AG08395 (cell line): ENCODE measurements around the gene TACC2.
"Not testable (repeated sequence)": the region's sequence is repeated elsewhere in the genome, so short reads cannot be mapped to it uniquely, and the experiment has no call there.

ENCODE experiments used
- DNase-seq: peaks from one replicate; pipeline ENCODE4 v3.0.0; 2012; ENCODE audit warnings: mixed read lengths, low spot score

The TACC2 gene

DNA sequence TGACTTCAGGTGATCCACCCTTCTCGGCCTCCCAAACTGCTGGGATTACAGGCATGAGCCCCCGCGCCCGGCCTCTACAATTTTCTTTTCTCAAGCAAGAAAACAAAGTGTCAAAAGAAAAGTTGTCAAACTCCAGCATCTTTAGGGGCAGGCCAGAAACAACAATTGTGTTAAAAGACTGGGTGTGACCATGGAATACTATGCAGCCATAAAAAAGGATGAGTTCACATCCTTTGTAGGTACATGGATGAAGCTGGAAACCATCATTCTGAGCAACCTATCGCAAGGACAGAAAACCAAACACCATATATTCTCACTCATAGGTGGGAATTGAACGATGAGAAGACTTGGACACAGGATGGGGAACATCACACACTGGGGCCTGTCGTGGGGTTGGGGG is 34.3 kb downstream of the TACC2 start:
- not testable (repeated sequence) for DNase-seq

DNA sequence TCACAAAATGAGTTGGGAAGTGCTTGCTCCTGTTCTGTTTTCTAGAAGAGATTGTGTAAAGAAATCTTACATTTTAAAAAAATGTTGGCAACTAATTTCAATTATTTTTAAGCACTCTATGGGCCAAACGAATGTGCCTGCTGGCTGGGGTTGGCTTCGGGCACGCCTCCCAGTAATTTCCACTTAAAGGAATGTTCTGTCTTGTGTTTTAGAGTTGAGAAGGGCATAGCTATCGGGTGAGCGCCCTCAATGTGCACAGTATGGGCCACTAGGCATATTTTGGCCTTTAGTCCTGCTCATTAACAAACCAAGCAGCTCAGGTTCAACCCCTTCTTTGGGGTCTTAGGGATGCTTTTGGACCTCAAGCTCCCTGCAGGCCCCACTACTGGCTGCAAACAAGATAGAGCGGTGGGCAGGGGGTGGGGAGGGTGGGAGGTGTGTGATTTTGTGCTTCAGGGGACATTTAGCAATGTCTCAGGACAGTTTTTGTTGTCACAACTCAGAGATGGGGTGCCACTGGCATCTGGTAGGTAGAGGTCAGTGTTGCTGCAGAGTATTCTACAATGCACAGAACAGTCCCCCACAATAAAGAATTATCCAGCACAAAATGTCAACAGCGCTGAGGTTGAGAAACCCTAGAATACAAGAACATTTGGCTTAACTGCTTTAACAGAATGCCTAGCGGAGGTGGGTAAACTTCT is 40.7 kb downstream of the TACC2 start:
- DNase-seq = peak; percentile 25

DNA sequence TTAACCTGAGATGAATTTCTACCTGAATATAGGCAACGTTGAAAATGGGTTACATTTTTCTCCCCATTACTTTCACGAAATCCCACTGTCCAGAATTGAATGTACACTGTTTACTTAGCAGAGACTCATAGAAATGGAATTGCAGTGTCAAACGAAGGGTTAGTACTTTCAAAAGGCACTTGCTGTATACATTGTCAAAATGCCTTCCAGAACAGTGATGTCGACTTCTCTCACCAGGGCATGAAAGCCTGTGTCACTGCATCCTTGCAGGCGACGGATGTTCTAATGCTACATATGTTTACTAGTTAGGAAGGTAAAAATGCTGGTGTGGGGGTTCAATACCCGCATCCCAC is 41.2 kb downstream of the TACC2 start:
- no peak for DNase-seq

DNA sequence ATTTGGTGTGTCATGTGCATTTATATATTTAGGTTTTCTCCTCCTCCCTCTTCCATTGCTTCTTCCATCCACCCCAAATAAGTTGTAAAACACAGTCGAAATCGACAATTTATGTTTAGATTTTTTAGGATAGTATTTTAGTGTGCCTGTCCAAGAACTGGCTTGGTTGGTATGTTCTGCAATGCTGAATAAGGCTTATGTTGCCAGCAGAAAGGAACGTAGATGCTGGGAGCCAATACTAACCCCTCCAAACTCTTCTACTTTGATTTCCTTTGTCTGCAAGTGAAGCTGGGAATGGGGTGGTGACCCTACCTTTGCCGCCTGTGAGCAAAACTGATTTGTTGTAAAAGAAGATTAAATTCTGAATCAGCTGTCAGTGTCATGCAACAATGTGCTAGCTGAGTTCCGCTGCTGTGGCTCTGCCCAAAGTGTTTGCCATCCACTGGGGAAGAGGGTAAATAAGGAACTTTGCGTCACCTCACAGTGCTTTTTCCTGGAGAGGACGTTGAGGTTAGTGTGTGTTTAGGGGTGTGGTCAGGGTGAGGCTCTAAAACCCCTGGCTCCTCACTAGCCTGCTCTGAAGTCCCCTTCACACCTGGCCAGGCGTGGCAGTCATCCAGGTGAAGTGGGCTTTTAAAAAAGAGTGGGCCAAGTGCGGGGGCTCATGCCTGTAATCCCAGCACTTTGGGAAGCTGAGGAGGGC is 44.4 kb downstream of the TACC2 start:
- DNase-seq = no peak

DNA sequence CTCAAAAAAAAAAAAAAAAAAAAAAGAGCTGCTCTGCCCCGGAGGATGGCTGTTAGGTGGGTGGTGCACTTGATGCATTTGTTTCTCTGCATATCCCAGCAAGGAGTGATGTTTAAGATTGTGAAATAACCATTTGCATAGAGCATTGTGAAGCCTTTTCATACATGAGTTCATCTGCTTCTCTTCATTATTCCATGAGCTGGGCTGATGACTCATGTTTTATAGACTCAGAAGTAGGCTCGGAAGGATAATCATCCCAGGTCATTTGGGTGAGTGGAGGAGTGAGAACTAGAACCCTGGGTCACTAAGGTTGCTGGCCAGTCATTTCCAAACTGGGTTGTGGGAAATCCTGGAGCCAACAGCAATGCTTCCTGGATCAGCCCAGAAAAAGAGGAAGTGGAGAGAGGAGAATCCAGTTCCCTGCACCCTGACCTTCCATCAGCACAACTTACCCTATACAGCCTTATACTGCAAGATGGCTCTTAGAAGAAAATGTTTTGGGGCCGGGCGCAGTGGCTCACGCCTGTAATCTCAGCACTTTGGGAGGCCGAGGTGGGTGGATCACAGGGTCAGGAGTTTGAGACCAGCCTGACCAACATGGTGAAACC is 45.3 kb downstream of the TACC2 start:
- peak; percentile 57 for DNase-seq

DNA sequence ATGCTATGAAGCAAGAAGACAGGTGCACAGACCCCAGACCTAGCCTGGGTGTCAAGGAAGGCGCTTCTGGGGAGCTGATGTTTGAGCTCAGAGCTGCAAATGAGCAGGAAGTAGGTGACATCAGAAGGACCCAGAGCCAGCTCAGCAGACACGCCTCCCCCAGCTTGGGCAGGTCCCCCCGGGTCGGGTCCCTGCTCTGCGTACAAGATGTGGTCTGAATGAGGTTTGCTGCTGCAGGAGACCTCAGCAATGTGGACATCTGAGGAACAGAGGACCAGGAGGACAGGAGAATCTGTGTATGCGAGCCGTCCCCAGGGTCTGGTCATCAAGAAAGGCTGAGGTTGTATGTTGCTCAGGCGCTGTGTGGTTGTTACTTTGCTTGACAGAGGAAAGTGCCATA is 51.8 kb downstream of the TACC2 start:
- no peak for DNase-seq

DNA sequence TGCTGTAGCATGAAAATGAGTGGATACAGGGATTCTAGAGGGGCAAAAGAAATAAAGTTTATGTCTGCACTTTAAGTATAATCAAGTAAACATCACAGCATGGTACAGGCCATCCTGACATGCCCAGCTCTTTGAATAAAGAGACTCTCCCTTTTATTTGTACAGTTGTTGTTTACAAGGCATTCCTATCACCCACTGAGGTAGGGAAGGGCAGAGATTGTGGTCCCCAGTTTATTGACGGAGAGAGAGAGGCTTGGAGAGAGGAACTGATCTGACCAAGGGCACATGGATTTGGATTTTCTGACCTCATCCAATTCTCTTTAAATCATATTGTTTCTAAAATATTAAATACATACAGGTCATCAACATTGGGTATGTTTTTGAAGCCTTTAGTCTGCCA is 53.9 kb downstream of the TACC2 start:
- no peak for DNase-seq

DNA sequence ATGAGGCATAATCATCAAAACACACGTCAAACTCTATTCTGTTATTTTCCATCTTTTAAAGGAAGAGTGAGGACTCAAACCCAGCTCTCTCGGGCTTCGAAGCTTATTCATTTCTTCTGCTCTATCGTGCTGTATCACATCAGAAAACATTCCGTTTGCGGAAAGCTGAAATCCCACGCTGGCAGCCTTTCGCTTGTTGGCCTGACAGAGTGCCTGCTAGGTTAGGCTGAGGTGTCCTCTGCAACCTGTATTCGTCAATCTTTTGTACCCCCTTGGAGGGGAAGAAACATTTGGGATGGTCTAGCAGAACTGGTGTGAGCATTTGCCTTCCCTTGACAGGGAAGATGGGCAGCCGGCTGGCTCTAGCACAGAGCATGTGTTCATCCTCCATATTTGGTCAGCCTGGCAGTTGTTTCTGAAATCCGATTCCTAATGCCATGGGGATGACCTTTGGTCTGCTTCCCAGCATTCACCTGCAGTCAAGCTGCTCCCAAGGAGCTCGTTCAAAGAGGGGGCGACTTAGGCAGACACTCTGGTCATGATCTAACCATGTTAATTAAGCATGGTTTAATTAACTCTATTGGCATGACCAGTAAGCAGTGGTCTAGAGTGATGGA is 55.2 kb downstream of the TACC2 start:
- no peak for DNase-seq

DNA sequence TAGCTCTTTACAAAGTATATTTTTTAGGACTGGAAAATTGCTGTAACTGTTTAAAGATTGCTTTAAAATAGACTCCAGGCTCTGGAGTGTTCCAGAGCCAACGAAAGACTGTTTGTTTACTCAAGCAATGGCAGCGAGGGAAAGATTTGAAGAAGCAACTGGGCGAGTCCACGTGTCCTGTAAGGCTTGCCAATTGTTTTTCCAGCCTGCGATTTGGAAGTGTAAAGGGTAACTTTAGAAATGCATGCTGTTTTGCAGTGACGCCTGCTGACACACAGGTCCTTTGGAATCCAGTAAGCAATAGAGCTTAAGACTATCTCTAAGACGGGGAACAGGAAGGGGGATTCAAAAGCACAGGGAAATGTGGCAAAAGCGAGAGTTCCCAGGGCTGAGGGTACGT is 55.8 kb downstream of the TACC2 start:
- DNase-seq = no peak

DNA sequence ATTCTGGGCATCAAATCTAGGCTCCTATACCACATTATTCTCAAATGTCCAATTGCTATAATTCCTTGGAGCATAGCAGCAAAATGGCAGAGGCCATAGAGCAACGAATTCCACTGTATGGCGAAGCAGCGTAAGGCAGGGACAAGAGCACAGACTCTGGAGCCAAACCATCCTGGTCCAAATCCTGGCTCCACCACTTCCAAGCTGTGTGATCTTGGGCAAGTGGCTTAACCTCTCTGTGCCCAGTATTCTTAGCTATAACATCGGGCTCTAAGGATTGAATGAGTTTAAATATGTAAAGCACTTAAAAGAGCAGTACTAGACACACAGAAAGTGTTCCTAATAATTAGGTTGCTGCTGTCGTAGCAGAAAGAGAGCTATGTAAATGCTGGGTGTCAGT is 56.2 kb downstream of the TACC2 start:
- DNase-seq = no peak

DNA sequence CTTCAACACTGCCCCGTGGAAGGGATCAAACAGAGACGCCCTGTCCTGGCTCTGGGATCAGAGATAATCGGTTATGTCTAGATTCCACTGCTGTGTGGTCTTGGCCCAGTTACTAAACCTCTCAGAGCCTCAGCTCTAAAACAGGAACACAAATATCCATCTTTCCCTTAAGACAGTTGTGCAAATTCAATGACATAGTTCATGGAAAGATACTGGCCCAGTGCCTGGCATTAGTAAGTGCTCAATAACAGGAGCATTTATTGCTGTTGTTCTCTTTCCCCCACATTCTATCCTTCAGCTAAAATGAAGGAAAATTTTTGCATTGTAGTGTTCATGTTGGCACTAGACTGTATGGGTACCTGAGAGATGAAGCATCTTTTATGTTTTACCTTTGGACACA is 58.6 kb downstream of the TACC2 start:
- no peak for DNase-seq

DNA sequence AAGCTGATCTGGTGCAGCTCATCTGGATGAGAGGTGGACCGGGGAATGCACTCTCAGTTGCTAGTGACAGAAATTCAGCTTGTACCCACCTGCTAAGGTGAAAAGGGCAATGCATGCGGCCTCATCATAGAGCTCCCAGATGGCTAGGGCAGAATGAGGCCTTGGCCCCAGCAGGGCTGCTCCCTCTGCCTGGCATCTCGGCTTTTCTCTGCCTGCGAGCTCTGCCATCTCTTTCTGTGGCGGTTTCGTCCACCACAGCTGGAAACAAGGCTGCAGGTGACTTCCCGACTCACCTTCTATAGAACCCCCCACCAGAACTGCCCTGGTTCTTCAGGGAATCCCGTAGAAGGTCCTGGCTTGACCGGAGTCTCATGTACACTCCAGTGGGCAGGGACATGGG is 60.1 kb downstream of the TACC2 start:
- no peak for DNase-seq

DNA sequence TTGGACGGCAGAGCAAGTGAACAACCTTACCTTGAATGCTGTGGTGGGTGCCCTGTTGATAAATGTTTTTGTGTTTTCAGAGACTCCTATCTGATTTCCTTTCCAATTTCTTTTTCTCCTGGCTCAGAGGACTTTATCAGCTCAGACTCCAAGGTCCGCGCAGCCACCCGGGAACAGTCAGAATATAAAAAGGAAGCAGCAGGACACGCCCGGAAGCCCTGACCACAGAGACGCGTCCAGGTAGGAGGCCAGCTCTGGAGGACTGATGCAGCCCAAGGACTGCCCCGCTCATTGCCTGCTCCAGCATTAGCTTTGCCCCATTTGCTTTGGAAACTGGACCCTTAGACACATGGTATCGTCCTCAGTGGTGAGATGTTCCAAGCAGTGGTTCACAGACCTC is 61.3 kb downstream of the TACC2 start:
- no peak for DNase-seq

DNA sequence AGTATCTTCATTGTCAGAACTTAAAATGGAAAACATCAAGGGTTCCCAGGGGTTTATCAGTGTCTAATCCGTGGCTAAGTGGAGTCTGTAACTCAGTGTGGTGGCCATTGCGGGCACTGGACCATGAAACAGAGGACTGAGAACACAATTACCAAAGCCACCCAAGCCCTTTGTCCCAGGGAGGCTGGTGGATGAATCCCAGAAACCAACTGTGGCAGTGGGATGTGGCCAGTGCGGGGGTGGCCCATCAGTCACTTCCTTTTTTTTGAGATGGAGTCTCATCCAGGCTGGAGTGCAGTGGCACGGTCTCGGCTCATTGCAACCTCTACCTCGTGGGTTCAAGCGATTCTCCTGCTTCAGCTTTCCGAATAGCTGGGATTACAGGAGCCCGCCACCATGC is 61.8 kb downstream of the TACC2 start:
- no peak for DNase-seq

DNA sequence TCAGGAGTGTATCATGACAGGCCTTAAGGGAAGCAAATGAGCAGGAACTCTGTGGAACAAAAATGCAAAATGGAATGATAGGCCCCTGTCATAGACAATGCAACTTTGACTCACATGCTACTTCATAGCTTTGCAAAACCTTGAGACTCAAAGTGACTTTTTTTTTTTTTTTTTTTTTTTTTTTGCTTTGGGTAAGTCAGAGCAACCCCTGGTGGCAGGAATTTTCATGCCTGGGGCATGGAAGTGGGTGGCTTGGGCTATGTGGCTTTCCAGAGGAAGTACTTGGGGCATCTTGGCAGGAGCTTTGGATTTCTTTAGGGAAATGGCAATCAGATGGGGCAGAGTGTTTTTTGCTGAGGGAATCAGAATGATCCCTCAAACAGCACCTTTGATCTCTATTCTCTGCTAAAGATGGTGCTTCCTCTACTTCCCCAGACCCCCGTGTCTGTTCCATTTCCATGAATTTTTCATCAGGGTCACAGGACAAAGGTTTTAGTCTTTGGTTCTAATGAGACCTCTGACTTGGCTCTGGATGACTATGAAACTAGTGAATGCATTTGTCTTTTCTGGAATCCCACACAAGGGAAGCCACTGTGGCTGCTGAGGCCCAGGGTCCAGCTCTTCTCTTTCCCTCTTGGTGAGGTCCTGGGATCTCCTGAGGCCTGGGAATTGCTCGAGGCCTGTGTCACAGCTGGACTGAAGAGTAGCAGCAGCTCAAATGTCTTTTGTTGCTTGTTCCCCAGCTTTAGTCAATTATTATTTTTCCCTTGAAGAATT is 62.8 kb downstream of the TACC2 start:
- peak; percentile 83 for DNase-seq

DNA sequence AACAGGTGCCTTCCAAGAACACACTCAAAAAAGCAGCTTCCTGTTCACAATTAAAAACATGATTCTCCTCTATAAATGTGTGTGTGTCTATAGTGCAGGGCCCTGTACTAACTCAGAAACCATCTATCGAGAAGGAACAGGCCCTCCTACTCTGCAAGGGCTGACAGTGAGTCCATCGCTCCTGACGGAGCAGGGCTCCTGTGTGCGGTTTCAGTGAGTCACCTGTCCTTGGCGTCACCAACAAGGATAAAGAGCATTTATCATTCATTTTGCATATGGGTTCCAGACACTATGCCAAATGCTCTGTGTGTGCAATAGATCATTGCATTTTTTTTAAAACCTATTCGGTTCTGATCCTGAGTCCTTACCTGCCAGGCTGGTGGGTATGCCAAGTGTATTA is 63.7 kb downstream of the TACC2 start:
- DNase-seq = no peak

DNA sequence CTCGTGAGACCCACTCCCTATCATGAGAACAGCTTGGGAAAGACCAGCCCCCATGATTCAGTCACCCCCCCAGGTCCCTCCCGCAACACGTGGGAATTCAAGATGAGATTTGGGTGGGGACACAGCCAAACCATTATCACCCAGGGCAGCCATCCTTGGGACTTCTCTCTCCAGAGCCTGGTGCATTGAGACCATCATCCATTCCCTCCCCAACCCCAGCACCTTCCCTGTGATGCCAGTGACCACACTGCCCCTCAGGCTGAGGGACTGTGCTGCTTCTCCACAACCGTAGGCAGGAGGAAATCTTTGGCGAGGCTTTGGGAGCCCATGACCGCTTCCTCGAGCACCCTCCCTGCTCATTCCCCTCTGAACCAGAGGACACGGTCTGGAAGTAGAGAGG is 64.4 kb downstream of the TACC2 start:
- no peak for DNase-seq

DNA sequence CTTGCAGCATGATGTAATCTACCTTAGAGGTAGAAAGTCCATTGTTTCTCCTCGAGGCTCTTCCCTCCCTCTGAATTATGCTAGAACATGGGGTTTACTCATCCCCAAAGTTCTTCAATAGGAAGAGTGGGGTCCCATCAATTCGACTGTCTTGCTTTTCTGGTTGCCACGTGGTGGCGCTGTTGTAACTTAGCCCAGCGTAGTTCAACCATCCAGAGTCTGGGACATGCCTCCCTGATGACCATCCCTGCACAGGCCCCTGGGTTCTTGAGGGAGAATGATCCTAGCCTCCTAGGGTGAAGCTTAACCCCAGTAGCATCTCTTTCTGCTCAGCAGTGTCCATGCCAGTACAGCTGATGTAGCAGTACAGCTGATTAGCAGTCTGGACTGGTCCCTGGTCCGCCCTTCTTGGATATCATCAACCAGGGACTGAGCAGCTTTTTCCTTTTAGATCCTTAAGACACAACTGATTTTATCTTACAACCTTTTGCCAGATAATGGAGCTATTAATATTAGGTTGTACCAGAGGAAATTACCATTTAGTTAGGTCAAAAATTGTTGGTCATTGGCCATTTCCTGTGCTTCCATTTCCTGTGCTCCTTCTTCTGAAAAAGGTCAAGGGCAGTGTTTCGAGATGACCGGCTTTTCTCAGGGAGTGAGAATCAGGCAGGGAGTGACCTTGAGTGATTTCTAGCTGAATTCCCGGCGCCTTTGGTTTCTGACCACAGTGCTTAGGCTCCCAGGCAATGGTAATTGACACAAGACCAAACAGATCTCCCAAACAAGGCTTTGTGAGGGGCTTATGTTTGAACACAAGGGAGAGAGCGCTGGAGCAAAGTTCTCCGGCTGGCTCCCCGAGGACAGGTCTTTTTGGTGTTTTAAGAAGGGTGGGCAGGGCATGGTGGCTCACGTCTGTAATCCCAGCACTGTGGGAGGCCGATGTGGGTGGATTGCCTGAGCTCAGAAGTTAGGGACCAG is 65.4 kb downstream of the TACC2 start:
- DNase-seq = no peak

DNA sequence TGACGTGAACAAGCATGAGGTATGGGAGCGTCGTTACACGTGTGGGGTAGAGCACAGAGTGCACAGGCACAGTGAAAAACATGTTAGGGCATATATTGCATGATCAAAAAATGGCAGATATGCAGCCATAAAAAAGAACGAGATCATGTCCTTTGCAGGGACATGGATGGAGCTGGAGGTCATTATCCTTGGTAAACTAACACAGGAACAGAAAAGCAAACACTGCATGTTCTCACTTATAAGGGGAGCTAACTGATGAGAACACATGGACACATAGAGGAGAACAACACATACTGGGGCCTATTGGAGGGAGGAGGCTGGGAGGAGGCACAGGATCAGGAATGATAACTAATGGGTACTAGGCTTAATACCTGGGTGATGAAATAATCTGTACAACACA is 66.3 kb downstream of the TACC2 start:
- DNase-seq = no peak

DNA sequence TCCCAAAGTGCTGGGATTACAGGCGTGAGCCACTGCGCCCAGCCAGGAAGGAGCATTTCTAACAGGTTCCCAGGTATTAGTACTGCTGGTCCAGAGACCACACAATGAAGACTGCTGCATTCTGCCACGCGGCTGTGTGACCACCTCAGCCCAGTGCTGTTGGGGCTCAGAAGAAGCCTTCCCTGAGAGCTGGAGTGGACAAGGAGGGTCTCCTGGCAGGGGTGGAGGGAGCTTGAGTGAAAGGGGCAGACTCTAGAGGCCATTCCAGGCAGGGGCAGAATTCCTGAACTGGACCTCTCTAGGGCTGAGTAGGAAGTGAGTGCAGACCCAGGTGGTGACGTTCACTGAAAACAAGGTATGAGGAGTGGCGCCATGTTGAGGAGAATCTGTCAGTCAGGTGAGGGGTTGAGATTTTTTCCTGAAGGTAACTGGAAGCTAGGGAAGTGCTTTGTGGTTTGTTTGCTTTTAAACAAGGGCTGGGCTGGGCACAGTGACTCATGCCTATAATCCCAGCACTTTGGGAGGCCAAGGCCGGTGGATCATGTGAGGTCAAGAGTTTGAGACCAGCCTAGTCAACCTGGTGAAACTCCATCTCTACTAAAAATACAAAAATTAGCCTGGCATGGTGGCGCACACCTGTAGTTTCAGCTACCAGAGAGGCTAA is 67.6 kb downstream of the TACC2 start:
- DNase-seq = no peak
